ENCODE results near the gene KCNE1. TPM values are rescaled to one million over a fixed set of nuclear protein-coding genes. Genes with fewer than 3 reads are reported as not detected.

KCNE1 gene
- total and polyA plus RNA-seq, 2 of the 13 experiments (the other 11 are each of a cell fraction or from before 2014, with no cell fraction given): 0.35 TPM; not detected in 1

GRCh38 chr21:34522284-34522683 is 10.3 kb upstream of the KCNE1 start:
- Histone ChIP-seq H4K20me1 (ENCODE audit: insufficient read depth, low read length) (peaks cover 5% of the 10 kb centered on the region; the same call in 1 of the 2 replicates), H3K27ac (ENCODE audit: extremely low read length, insufficient read depth, low read length) (peak overlapping the region; percentile 85), H3K79me2 (ENCODE audit: insufficient read depth, low read length) (peaks cover 18% of the 10 kb centered on the region), H2AFZ (ENCODE audit: low read length) (no peak overlapping the region), H3K4me3 (replicated peaks in 1 of 3; ENCODE audit: insufficient read depth in 1 of 3, low read depth in 2 of 3, low read length in 3 of 3) (peak overlapping the region; percentile 1 to 57 (median 10); a peak in 2 of 6 replicates), H3K4me1 (ENCODE audit: insufficient read depth, low read length) (peaks cover 62% of the 10 kb centered on the region), H3K36me3 (replicated peaks in 1 of 2; ENCODE audit: control insufficient read depth in 1 of 2, insufficient read depth in 2 of 2, low read length in 2 of 2) (peaks cover 9 to 30% of the 10 kb centered on the region in 2 experiments), H3K9me3 (ENCODE audit: low read length) (no peaks in the 10 kb centered on the region), H3K27me3 (ENCODE audit: control insufficient read depth in 1 of 2, insufficient read depth in 2 of 2, low read length in 2 of 2) (no peaks in the 10 kb centered on the region), H3K4me2 (ENCODE audit: low read depth, low read length) (peak overlapping the region; percentile 73), H3K9ac (ENCODE audit: insufficient read depth, low read depth, low read length) (no peak overlapping the region)
- peak; percentile 93 for DNase-seq (ENCODE audit: low spot score)
- intact Hi-C loops (cut with micrococcal nuclease; ENCODE audit: unreplicated experiment): loop anchor here (1.0 to 5.0 kb wide), 2 partner anchors 80 to 93 kb away; partner anchors contain the start of gene RCAN1
- ChIA-PET POLR2A (interaction anchor here (1.0 to 6.7 kb wide), 9 partner anchors 13 to 501 kb away, joined by 3 to 120 read pairs (median 3); no protein-coding TSS in a partner anchor), CTCF (ENCODE audit: low intra/inter-chr PET ratio, low total read pairs) (no interaction called here)
- no TSS peak for BruUV-seq (replicated peaks)
- 0% methylated on average over 4 of the region's 6 CpGs for WGBS (ENCODE audit: low lambda C conversion rate)
- peak; percentile 79 for ATAC-seq
- peak; percentile 72 for FAIRE-seq
- in situ Hi-C loops (cut with HindIII; ENCODE audit: extremely low pct_ligation_motif_present, low pct_unique_long_range_greater_than_20kb): no loop called here
- TF ChIP-seq ZNF280D (CRISPR knock-in tag; IDR thresholded peaks at IDR 0.05) (no peak), ELK4 (CRISPR knock-in tag; IDR thresholded peaks at IDR 0.05; ENCODE audit: borderline replicate concordance) (no peak), GPN1 (CRISPR knock-in tag; IDR thresholded peaks at IDR 0.05; ENCODE audit: borderline replicate concordance) (no peak), MXI1 (IDR thresholded peaks at IDR 0.05; ENCODE audit: borderline replicate concordance, low read depth, low read length) (no peak), XRCC5 (optimal IDR thresholded peaks at IDR 0.05; ENCODE audit: low read length) (peak; percentile 24), GFI1 (CRISPR knock-in tag; IDR thresholded peaks at IDR 0.05; ENCODE audit: borderline replicate concordance) (peak; percentile 94), KDM1A (CRISPR knock-in tag; IDR thresholded peaks at IDR 0.05) (peak; percentile 40; the same call in 1 of the 2 replicates), NCOR1 (IDR thresholded peaks at IDR 0.05; ENCODE audit: borderline replicate concordance, low read length) (peak; percentile 94; the same call in 1 of the 2 replicates), RNF219 (CRISPR knock-in tag; IDR thresholded peaks at IDR 0.05) (no peak), PHF21A (CRISPR knock-in tag; IDR thresholded peaks at IDR 0.05) (peak; percentile 86), FOSL2 (CRISPR knock-in tag; IDR thresholded peaks at IDR 0.05) (peak; percentile 69), ZNF33A (CRISPR knock-in tag; IDR thresholded peaks at IDR 0.05; ENCODE audit: borderline replicate concordance) (no peak), HBP1 (CRISPR knock-in tag; IDR thresholded peaks at IDR 0.05; ENCODE audit: low read depth) (no peak), HDAC1 (CRISPR knock-in tag; IDR thresholded peaks at IDR 0.05) (peak; percentile 80), RNF2 (conservative IDR thresholded peaks at IDR 0.05; ENCODE audit: low read depth) (no peak), HHEX (CRISPR knock-in tag; IDR thresholded peaks at IDR 0.05) (peak; percentile 74), ATF3 (CRISPR knock-in tag; IDR thresholded peaks at IDR 0.05) (peak; percentile 40; the same call in 1 of the 2 replicates), SUZ12 (IDR thresholded peaks at IDR 0.05; ENCODE audit: low read depth, low read length) (no peak)
